ENCODE results near the gene LRCH2.

Gene LRCH2

DNA sequence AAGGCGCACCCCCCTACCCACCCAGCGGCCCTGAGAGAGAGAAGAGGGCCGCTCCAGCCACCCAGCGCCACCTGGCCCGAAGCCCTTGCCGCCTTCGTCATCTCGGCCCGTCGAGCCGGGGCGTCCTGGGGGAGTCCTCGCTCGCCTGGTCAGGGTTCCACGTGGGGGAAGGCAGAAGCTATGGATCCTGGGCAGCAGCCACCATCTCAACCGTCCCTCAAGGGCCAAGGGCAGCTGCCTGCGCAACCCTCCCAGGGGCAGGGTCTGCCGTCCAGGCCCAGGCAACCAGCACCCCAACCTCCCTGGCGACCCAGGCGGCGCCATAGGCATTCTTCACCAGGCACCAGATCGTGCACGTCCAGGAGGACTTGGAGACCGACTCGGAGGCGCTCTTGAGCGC, 165.0 kb downstream of the LRCH2 start:
- TF ChIP-seq TAF1 (IDR thresholded peaks at IDR 0.05; ENCODE audit: borderline replicate concordance, insufficient read depth, low read length): no peak
- TF ChIP-seq FOXP2 (optimal IDR thresholded peaks at IDR 0.05; ENCODE audit: borderline replicate concordance, extremely low read depth, extremely low read length, insufficient read depth): no peak
- no peak for TF ChIP-seq REST (IDR thresholded peaks at IDR 0.05; ENCODE audit: insufficient read depth in 1 of 2, low read depth in 2 of 2, low read length in 2 of 2)
- TF ChIP-seq SIN3A (IDR thresholded peaks at IDR 0.05; ENCODE audit: borderline replicate concordance, insufficient read depth, low read length): no peak
- no peak for TF ChIP-seq POLR2AphosphoS5 (IDR thresholded peaks at IDR 0.05; ENCODE audit: low read depth, low read length)

DNA sequence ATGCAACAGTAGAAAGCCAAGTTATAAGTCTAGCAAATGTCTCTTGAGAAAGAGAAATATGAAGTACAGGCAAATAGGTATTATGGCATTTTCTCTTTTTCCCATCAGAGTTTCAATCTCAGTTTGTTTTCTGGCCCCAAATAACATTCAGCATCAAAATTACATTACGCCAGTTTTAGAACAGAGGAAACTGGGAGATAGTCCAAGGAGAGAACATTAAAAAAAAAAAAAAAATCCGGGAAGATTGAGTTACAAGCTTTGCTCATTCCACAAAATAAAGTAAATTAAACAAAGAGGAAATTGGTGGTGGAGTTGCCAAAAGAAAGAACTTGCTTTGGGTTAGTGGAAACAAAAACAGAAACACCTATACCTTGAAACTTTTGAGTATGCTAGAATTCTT, 166.1 kb downstream of the LRCH2 start:
- no peak for TF ChIP-seq SIN3A (IDR thresholded peaks at IDR 0.05; ENCODE audit: borderline replicate concordance, insufficient read depth, low read length)
- no peak for TF ChIP-seq FOXP2 (optimal IDR thresholded peaks at IDR 0.05; ENCODE audit: borderline replicate concordance, extremely low read depth, extremely low read length, insufficient read depth)
- TF ChIP-seq REST (IDR thresholded peaks at IDR 0.05; ENCODE audit: insufficient read depth in 1 of 2, low read depth in 2 of 2, low read length in 2 of 2): no peak
- TF ChIP-seq TAF1 (IDR thresholded peaks at IDR 0.05; ENCODE audit: borderline replicate concordance, insufficient read depth, low read length): no peak
- no peak for TF ChIP-seq POLR2AphosphoS5 (IDR thresholded peaks at IDR 0.05; ENCODE audit: low read depth, low read length)

- TF ChIP-seq REST (IDR thresholded peaks at IDR 0.05; ENCODE audit: insufficient read depth in 1 of 2, low read depth in 2 of 2, low read length in 2 of 2) (no peak), FOXP2 (optimal IDR thresholded peaks at IDR 0.05; ENCODE audit: borderline replicate concordance, extremely low read depth, extremely low read length, insufficient read depth) (no peak), TAF1 (IDR thresholded peaks at IDR 0.05; ENCODE audit: borderline replicate concordance, insufficient read depth, low read length) (no peak), SIN3A (IDR thresholded peaks at IDR 0.05; ENCODE audit: borderline replicate concordance, insufficient read depth, low read length) (no peak), POLR2AphosphoS5 (IDR thresholded peaks at IDR 0.05; ENCODE audit: low read depth, low read length) (no peak)
These were observed 168.6 kb downstream of the LRCH2 start for GRCh38 chrX:115065304-115065703.

All from PFSK-1 (cell line).